Activated effector memory CD4-positive, alpha-beta T cell treated with Interleukin-2 at 50 U/mL for 16 hours (primary cell): Measurements from ENCODE around the gene RANBP9.

ENCODE experiments used
- DNase-seq: peaks from one replicate; pipeline ENCODE4 v3.0.0-alpha.2; 2020

RANBP9 gene

DNA sequence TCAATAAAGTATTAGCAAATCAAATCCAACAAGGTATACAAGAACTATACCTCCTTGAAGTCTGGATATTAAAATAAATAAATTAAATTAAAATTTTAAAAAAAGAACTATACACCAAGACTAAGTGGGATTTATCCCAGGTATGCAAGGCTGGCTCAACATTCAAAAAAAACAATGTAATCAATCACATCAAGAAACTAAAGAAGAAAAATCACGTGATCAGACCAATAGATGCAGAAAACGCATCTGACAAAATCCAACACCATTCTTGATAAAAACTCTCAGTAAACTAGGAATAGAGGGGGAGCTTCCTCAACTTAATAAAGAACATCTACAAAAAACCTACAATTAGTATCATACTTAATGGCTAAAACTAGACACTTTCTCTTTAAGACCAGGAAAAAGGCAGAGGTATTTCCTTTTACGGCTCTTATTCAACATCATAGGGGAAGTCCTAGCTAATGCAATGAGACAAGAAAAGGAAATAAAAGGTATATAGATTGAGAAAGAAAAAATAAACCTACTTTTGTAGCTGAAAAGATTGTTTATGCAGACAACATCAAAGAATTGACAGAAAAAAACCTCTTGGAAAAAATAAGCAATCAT is 35.0 kb downstream of the RANBP9 start:
- no peak for DNase-seq

DNA sequence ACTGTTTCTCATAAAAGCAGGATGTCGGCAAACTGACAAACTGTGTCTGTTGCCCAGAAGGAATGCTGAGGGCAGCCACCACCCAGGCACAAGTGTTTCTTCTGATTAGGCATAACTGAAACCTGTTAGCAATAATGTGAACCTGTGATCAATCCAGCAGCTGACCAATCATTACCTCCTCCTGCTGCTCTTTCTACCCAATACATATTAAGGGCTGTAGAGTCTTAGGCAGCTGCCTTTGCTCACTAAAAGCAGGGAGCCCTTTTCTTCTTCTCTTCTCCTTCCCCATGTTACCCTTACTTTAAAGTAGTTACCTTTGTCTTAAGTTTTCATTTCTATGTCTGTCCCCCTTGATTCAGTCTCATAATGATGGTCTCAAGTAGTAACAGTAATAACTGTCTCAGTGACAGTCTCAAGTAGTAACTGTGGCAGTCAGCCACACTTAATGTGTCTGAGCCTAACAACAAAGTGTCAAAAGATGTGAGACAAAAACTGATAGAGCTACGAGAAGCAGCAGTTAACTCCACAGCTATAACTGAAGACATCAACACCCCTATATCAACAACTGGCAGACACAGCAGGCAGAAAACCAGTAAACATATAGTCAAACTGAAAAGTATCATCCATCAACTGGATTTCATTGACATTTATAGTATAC is 37.0 kb downstream of the RANBP9 start:
- DNase-seq, result no peak

- no peak for DNase-seq
These were observed 37.7 kb downstream of the RANBP9 start for GRCh38 chr6:13673825-13674444.

DNA sequence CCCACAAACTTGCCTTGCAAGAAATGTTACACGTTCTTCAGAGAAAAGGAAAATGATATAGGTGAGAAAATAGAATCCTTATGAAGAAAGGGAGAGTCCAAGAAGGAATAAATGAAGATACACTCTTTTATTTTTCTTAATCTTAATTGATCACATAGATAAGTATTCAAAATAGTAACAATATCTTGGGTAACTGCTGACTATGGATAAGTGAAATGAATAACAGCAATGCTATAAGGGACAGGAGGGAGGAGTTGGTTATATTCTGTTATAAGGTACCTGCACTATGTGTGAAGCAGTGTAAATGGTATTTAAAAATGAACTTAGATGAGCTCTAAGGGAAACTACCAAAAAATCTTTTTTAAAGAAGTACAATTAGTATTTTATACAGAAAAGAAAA is 38.3 kb downstream of the RANBP9 start:
- no peak for DNase-seq

- no peak for DNase-seq
These were observed 38.7 kb downstream of the RANBP9 start for GRCh38 chr6:13672904-13673303.

- DNase-seq, result no peak
These were observed 40.0 kb downstream of the RANBP9 start for GRCh38 chr6:13671548-13672127.

- no peak for DNase-seq
These were observed 42.2 kb downstream of the RANBP9 start for GRCh38 chr6:13669476-13669875.

- no peak for DNase-seq
These were observed 43.2 kb downstream of the RANBP9 start for GRCh38 chr6:13668291-13668928.

GRCh38 chr6:13667655-13668054 is 44.0 kb downstream of the RANBP9 start:
- no peak for DNase-seq

DNA sequence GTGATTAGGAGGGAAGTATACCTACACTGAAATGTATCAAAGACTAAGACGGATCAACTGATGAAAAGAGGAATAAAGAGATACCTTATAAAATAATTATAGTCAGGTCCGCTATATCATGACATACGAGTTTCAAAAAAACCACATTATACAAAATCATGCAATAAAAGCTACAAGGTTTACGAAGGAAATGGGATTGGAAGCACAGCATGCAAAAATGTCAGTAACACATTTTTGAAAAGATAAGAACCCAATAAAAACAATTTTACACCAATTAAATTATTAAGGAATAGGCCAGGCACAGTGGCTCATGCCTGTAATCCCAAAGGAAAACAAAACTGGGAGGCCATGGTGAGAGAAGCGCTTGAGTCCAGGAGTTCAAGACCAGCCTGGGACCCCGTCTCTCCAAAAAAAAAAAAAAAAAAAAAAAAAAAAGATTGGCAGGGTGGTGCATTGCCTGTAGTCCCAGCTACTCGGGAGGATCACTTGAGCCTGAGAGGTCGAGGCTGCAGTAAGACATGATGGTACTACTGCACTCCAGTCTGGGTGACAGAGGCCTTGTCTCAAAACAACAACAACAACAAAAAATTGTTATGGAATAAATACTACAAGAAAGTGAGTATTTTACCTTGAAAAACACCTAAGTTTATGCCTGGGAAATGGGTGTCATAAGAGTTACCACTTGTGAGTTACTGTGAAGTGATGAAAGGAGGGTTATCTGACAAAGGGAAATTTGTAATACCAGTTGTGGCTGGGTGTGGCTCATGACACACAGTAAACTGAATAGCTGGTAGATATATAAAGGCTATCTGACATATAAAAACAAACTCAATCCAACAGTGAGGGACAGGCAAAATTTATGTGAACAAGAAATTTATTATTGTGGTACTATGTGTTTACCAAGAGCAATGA is 45.2 kb downstream of the RANBP9 start:
- DNase-seq, result no peak

GRCh38 chr6:13664703-13665352 is 46.8 kb downstream of the RANBP9 start:
- no peak for DNase-seq

GRCh38 chr6:13663986-13664385 is 47.6 kb downstream of the RANBP9 start:
- DNase-seq, result no peak

- DNase-seq, result no peak
These were observed 48.8 kb downstream of the RANBP9 start for GRCh38 chr6:13662651-13663334.

GRCh38 chr6:13661647-13662046 is 50.0 kb downstream of the RANBP9 start:
- no peak for DNase-seq

DNA sequence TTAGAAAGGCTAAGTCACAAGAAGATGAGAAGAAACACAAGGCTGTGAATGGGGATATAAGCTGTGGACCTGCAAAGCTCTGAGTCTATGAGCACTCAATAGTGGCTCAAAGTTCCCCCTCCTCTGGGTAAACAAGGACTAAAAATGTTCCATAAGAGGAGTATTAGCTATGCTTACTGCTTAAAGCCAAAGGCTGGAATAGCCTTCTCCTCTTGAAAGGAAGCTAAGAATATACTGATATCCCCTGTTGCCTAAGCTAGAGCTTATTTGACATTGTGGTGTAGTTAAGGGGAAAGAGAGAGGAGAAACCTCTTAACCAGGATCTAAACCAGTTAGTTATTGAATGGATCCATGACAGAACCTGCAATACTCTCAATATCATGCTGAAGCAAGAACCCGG is 50.7 kb downstream of the RANBP9 start:
- DNase-seq, result no peak

DNA sequence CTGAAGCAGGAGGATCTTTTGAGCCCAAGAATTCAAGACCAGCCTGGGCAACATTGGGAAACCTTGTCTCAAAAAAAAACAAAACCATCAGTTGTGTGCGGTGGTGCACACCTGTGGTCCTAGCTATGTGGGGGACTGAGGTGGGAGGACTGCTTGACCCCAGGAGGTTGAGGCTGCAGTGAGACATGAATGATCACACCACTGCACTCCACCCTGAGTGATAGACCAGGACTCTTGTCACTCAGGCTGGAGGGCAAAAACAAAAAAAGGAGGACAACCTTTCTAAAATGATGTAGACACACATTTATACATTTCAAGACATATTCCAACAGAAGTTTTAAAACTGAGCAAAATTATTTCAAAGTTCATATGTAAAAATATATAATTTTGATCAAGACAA is 51.4 kb downstream of the RANBP9 start:
- no peak for DNase-seq

DNA sequence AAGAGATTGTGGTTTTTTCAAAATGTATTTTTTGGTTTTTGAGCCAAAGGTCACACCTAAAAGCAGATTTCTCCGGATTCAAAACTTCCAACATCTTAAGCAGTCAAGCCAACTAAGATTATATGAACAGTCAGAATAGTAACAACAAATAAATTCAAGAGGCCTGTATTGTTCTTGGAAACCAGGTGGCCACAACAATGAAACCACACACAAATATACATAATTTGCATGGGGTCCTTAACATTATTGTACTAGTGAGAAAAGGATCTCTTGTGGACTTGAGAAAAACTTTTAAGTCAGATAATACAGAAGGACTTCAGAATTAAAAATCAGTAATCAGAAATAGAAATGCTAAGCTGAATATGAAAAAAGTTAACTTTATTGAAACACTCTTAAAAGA is 55.9 kb downstream of the RANBP9 start:
- no peak for DNase-seq

DNA sequence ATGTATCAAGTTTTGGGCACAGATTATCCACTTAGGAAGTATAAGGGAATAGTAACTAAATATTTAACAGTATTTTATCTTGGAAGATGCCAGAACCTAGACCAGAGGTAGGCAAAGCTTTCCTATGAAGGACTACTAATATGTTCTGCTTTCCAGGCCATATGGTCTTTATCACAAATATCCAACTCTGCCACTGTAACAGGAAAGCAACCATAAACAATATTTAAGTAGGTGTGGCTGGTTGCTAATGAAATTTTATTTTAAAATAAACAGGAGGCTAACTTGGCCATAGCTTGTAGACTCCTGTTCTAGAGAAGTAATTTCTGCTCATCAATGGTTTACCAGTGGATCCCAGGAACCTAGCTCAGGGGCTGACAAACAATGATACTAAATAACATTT is 57.1 kb downstream of the RANBP9 start:
- DNase-seq, result no peak

DNA sequence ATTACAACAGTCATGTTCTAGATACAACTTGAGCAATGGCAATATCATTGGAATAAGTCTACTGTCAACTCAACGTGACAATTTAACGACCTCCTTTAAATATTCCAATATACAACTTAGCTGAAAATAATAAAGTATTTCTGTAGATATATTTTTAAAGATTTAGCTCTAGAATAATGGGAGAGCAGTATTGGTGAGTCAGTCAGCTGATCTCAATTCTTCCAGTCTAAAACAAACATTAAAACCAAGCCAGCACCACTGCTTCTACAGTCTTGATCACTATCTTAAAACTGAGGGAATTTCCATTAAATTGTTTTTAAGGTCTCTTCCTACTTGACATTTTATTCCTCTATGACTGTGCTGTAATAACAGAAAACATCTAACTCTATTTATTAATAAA is 58.3 kb downstream of the RANBP9 start:
- no peak for DNase-seq

- DNase-seq, result no peak
These were observed 62.2 kb downstream of the RANBP9 start for GRCh38 chr6:13649393-13649792.

- DNase-seq, result no peak
These were observed 62.8 kb downstream of the RANBP9 start for GRCh38 chr6:13648850-13649249.
